D721Med (cell line): Measurements from ENCODE around the gene ADGRD2.

Experiments
- DNase-seq: peaks from one replicate; pipeline ENCODE4 v3.0.0; 2011; ENCODE audit warnings: low spot score; ENCODE audit not compliant: insufficient read length
- FAIRE-seq: peaks from 2 replicates; lab custom pipeline; 2011; peaks lifted over from hg19 to GRCh38; lab: Jason Lieb, UNC
- CTCF ChIP-seq: IDR thresholded peaks from 2 replicates; pipeline ENCODE4 v1.5.1; 2012; ENCODE audit warnings: mild to moderate bottlenecking, control low read depth; ENCODE audit not compliant: insufficient read depth; ENCODE audit errors: missing control alignments

ADGRD2 gene

GRCh38 chr9:124450241-124450924 lies at the start of gene ADGRD2:
TSS of gene ADGRD2 (plus strand) at chr9:124450451. CDS start at chr9:124451667, 1,216 bp downstream.
- DNase-seq = no peak
- no peak for TF ChIP-seq CTCF
- FAIRE-seq = no peak

- DNase-seq (no peak), FAIRE-seq (no peak)
- no peak for TF ChIP-seq CTCF
Measured at GRCh38 chr9:124403246-124403645, 47.0 kb upstream of the ADGRD2 start.

- DNase-seq = no peak
- FAIRE-seq = no peak
- TF ChIP-seq CTCF = no peak
Measured at GRCh38 chr9:124409410-124409809, 40.8 kb upstream of the ADGRD2 start.

GRCh38 chr9:124410321-124410913 lies 39.8 kb upstream of the ADGRD2 start:
- TF ChIP-seq CTCF = peak; percentile 14
- no peak for FAIRE-seq
- no peak for DNase-seq

- no peak for TF ChIP-seq CTCF
- DNase-seq (no peak), FAIRE-seq (no peak)
Measured at GRCh38 chr9:124411514-124412227, 38.6 kb upstream of the ADGRD2 start.

- no peak for DNase-seq
- TF ChIP-seq CTCF = no peak
- FAIRE-seq = no peak
Measured at GRCh38 chr9:124412228-124412575, 38.0 kb upstream of the ADGRD2 start.

GRCh38 chr9:124414612-124415011 lies 35.6 kb upstream of the ADGRD2 start:
- no peak for DNase-seq
- TF ChIP-seq CTCF = no peak
- no peak for FAIRE-seq
